OCI-LY7 (cell line): ENCODE measurements around the gene AUTS2. TPM values are rescaled to one million over a fixed set of nuclear protein-coding genes. Genes with fewer than 3 reads are reported as not detected.

Source experiments
- BruUV-seq: library from RNA; stranded (reverse); fragments of 400-500 nt; replicated peaks from 2 replicates; lab custom pipeline; 2021; lab: Mats Ljungman, UMichigan
- CTCF ChIA-PET: fragments of 300-600 bp; sonication (Branson Sonifier 250); formaldehyde crosslinking; loops from one replicate; lab custom pipeline; 2022; ENCODE audit warnings: antibody characterized with exemption; ENCODE audit not compliant: unreplicated experiment; lab: Charles Lee
- POLR2A ChIA-PET: fragments of 300-600 bp; sonication (Branson Sonifier 250); formaldehyde crosslinking; loops from one replicate; lab custom pipeline; 2022; ENCODE audit warnings: antibody characterized with exemption; lab: Charles Lee
- DNase-seq: peaks from one replicate; pipeline ENCODE4 v3.0.0-alpha.2; 2015; ENCODE audit warnings: low spot score
- H2AFZ ChIP-seq: fragments of 200-600 bp; sonication (generic), shearing (Covaris generic); 2 replicates; pipeline ENCODE4 v1.6.1; 2014; ENCODE audit warnings: mild to moderate bottlenecking, antibody characterized with exemption, low read length, moderate library complexity
- H3K27ac ChIP-seq: fragments of 200-600 bp; sonication (generic); 2 replicates; pipeline ENCODE4 v1.5.1; 2014; ENCODE audit warnings: mixed run types, low read depth, mild to moderate bottlenecking, moderate library complexity, low read length, inconsistent platforms; ENCODE audit not compliant: poor library complexity, severe bottlenecking
- H3K36me3 ChIP-seq: fragments of 200-600 bp; sonication (generic); 2 replicates; pipeline ENCODE4 v1.6.1; 2014; ENCODE audit warnings: mild to moderate bottlenecking, antibody characterized with exemption, low read length, moderate library complexity, mixed read lengths; ENCODE audit not compliant: insufficient read depth
- H3K4me1 ChIP-seq: fragments of 200-600 bp; sonication (generic); 2 replicates; pipeline ENCODE4 v1.5.1; 2014; ENCODE audit warnings: mild to moderate bottlenecking, low read length; ENCODE audit not compliant: insufficient read depth, poor library complexity, severe bottlenecking
- H3K4me2 ChIP-seq: fragments of 200-600 bp; sonication (generic); 2 replicates; pipeline ENCODE4 v1.6.1; 2014; ENCODE audit warnings: mild to moderate bottlenecking, low read length
- H3K4me3 ChIP-seq: fragments of 200-600 bp; sonication (generic); 2 replicates; pipeline ENCODE4 v1.5.1; 2014; ENCODE audit warnings: mild to moderate bottlenecking, low read depth, low read length; ENCODE audit not compliant: poor library complexity, severe bottlenecking
- H3K79me2 ChIP-seq: fragments of 200-600 bp; sonication (generic); 2 replicates; pipeline ENCODE4 v1.6.1; 2016; ENCODE audit warnings: low read depth, mild to moderate bottlenecking, low read length, moderate library complexity, mixed read lengths; ENCODE audit not compliant: insufficient read depth
- H3K9me2 ChIP-seq: fragments of 200-600 bp; sonication (generic); 2 replicates; pipeline ENCODE4 v1.6.1; 2016; ENCODE audit warnings: mild to moderate bottlenecking, low read length, mixed read lengths; ENCODE audit not compliant: insufficient read depth
- H3K9me3 ChIP-seq: fragments of 200-600 bp; sonication (generic); 2 replicates; pipeline ENCODE4 v1.6.1; 2014; ENCODE audit warnings: mild to moderate bottlenecking, mixed run types, low read length, mixed read lengths
- H4K20me1 ChIP-seq: fragments of 200-600 bp; sonication (generic); 2 replicates; pipeline ENCODE4 v1.6.1; 2014; ENCODE audit warnings: mild to moderate bottlenecking, antibody characterized with exemption, low read length, moderate library complexity, mixed read lengths; ENCODE audit not compliant: insufficient read depth
- CTCF ChIP-seq: fragments of 200-600 bp; sonication (generic); conservative IDR thresholded peaks from 2 replicates; pipeline ENCODE4 v1.5.1; 2014; ENCODE audit warnings: mild to moderate bottlenecking, antibody characterized with exemption, low read length, moderate library complexity, mixed read lengths
- EZH2phosphoT487 ChIP-seq: fragments of 200-600 bp; sonication (generic); IDR thresholded peaks from 2 replicates; pipeline ENCODE4 v1.6.1; 2018; ENCODE audit warnings: low read depth, borderline replicate concordance, mild to moderate bottlenecking, mixed run types, antibody characterized with exemption, low read length, moderate library complexity, mixed read lengths
- intact Hi-C: fragments of 100-400 bp; cut with micrococcal nuclease; formaldehyde crosslinking; loops from one replicate; pipeline ENCODE4 v1.10.0; 2022; ENCODE audit not compliant: unreplicated experiment
- total RNA-seq, 2 experiments: library from RNA; depleted of rRNA in 1 of 2; stranded (reverse); fragments of >200 nt in 1 of 2; shearing (Covaris generic) in 1 of 2; gene quantifications; 2 replicates each; pipeline ENCODE4 v1.2.3, GENCODE V29; 2014 to 2022

AUTS2 gene
- total RNA-seq, 2 experiments from 2014 or later: 37.9 to 78.5 TPM

DNA sequence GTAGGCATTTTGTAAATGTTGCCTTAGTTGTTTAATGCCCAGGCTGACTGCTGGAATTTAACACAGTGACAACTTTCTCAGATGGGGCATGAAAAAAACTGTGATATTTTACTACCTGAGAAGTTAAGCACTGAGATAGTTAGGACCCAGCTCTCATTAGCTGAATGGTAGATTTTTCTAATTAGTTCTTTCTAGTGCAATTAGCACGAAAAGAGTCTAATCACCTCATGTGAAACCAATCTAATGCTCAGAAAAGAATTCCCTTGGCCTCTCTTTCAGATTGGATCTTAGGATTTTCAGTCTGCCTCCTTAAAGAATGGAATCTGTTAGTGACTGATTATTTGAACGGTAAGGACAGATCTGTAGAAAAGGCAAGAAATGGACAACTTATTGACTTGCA, 743.2 kb downstream of the AUTS2 start:
- H2AFZ ChIP-seq: no peak overlapping the region
- no peaks in the 10 kb centered on the region for H3K4me1 ChIP-seq
- intact Hi-C loops: no loop called here
- BruUV-seq: no TSS peak
- H3K9me3 ChIP-seq: no peaks in the 10 kb centered on the region
- no peak overlapping the region for H3K4me2 ChIP-seq
- POLR2A ChIA-PET: interaction anchor here (0.6 kb wide), 1 partner anchor 100 kb away, joined by 3 read pairs; no protein-coding TSS in a partner anchor
- DNase-seq: no peak
- H3K79me2 ChIP-seq: no peaks in the 10 kb centered on the region
- no peaks in the 10 kb centered on the region for H3K36me3 ChIP-seq
- no peak overlapping the region for H3K4me3 ChIP-seq
- H3K27ac ChIP-seq: no peak overlapping the region
- CTCF ChIA-PET: no interaction called here
- no peak for TF ChIP-seq EZH2phosphoT487
- TF ChIP-seq CTCF: no peak
- H4K20me1 ChIP-seq: no peaks in the 10 kb centered on the region
- H3K9me2 ChIP-seq: no peaks in the 10 kb centered on the region

DNA sequence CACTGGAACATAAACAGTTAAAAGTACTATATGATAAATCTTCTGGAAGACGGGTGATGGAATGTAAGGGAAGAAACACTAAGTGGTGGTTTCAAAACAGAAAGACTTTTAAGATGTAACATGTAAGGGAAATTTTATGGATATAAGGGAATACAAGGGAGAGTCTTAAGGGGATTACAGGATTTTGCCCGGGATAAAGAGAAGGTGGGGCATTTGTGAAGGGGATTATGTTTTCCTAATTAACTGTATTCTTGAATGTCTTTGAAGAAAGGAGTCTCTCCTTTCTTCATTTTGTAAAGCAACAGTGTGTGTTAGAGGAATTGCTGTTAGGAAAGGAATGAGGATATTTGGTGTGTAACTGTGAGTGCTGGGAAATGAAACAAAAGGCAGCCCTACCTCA, 745.2 kb downstream of the AUTS2 start:
- H3K79me2 ChIP-seq: no peaks in the 10 kb centered on the region
- no peak overlapping the region for H2AFZ ChIP-seq
- intact Hi-C loops: no loop called here
- TF ChIP-seq EZH2phosphoT487 (no peak), CTCF (no peak)
- no peaks in the 10 kb centered on the region for H3K36me3 ChIP-seq
- H3K27ac ChIP-seq: no peak overlapping the region
- DNase-seq: no peak
- ChIA-PET CTCF (no interaction called here), POLR2A (no interaction called here)
- no peaks in the 10 kb centered on the region for H3K9me3 ChIP-seq
- no TSS peak for BruUV-seq
- no peaks in the 10 kb centered on the region for H4K20me1 ChIP-seq
- H3K4me1 ChIP-seq: peaks cover 8% of the 10 kb centered on the region
- H3K9me2 ChIP-seq: no peaks in the 10 kb centered on the region
- no peak overlapping the region for H3K4me2 ChIP-seq
- H3K4me3 ChIP-seq: no peak overlapping the region

- intact Hi-C loops: no loop called here
- Histone ChIP-seq H3K79me2 (no peaks in the 10 kb centered on the region), H3K4me1 (peaks cover 8% of the 10 kb centered on the region), H3K4me2 (no peak overlapping the region), H3K9me3 (no peaks in the 10 kb centered on the region), H4K20me1 (no peaks in the 10 kb centered on the region), H3K4me3 (no peak overlapping the region), H3K36me3 (no peaks in the 10 kb centered on the region), H3K9me2 (no peaks in the 10 kb centered on the region), H3K27ac (no peak overlapping the region), H2AFZ (no peak overlapping the region)
- no peak for DNase-seq
- CTCF ChIA-PET: no interaction called here
- POLR2A ChIA-PET: no interaction called here
- no peak for TF ChIP-seq EZH2phosphoT487
- no peak for TF ChIP-seq CTCF
- no TSS peak for BruUV-seq
These were observed 746.5 kb downstream of the AUTS2 start for GRCh38 chr7:70344726-70345125.
